ENCODE measurements around the gene CYP21A2.
"Not testable (repeated sequence)": the region's sequence is repeated elsewhere in the genome, so short reads cannot be mapped to it uniquely, and the experiment has no call there.

CYP21A2 gene

GRCh38 chr6:32037598-32038524, at the start of gene CYP21A2:
Gene CYP21A2 (plus strand): TSS chr6:32038415. CDS start chr6:32038423, 8 bp downstream.
- FAIRE-seq: not testable (repeated sequence)

DNA sequence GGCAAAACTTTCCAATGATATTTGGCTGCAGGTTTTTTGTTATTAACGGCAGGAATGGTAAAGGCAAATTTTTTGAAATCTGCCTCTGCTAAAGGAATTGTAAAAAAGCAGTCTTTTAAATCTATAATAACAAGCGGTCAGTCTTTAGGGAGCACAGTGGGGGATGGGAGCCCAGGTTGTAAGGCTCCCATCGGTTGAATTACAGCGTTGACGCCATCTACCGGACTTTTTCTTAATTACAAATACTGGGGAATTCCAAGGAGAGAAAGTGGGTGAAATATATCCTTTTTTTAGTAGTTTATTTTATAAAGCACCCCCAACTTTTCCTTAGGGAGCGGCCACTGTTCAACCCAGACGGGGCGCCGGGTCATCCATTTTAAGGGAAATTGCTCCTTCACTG, 48.9 kb upstream of the CYP21A2 start:
- peak; percentile 89 for FAIRE-seq

DNA sequence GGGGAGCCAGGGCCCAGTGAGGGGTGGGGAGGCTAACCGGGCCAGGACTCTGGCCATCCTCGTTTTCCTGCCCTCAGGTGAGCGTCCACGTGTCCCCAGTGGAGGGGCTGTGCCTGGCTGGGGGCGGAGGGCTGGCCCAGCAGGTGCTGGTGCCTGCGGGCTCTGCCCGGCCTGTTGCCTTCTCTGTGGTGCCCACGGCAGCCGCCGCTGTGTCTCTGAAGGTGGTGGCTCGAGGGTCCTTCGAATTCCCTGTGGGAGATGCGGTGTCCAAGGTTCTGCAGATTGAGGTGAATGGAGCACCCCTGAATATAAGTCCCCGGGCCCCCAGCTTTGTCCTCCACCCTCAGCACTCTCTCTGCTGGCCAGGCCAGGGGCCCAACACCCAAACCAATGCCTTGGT, 43.8 kb upstream of the CYP21A2 start:
- FAIRE-seq: not testable (repeated sequence)

DNA sequence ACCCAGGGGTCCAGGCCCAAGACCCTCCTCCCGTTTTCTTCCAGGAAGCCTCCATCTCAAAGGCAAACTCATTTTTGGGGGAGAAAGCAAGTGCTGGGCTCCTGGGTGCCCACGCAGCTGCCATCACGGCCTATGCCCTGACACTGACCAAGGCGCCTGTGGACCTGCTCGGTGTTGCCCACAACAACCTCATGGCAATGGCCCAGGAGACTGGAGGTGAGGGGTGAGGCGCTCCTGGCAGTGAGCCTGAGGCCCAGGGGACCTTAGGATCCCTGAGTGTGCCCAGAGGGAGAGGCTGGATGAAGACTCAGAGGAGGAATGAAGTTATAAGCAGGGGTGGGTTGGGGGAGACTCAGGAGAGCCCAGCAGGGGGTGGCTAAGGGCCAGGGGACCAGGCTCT, 41.8 kb upstream of the CYP21A2 start:
- FAIRE-seq: not testable (repeated sequence)

- FAIRE-seq: not testable (repeated sequence)
Measured at GRCh38 chr6:32002546-32003268, 35.5 kb upstream of the CYP21A2 start.

GRCh38 chr6:32003301-32003700, 34.9 kb upstream of the CYP21A2 start:
- FAIRE-seq: not testable (repeated sequence)

- not testable (repeated sequence) for FAIRE-seq
Measured at GRCh38 chr6:32004393-32004792, 33.8 kb upstream of the CYP21A2 start.

DNA sequence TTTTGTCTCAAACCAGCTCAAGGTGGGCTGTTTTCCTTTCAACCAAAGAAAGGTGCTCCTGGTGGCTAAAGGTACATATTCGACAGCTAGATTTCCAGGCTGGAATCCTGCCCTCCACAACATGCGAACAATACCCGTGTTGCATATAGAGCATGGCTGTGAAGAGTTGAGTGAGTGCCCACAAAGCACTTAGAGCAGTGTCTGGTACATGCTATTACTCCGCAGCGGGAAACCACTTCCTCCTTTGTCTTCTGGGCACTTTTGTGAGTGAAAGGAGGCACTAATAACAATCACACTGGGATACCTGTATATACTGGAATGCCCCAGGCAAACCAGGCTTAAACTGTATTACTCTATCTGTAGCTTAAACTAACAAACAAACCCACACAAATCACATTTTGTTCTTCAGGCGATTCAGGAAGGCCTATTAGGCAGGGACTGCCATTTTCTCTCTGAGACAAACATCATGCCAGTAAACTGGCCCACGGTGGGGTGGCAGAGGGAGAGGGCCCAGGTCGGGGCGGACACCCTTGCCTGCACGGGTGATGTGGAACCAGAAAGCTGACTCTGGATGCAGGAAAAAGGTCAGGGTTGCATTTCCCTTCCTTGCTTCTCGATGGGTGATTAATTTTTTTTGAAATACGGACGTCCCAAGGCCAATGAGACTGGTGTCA, 33.2 kb upstream of the CYP21A2 start:
- FAIRE-seq: not testable (repeated sequence)

DNA sequence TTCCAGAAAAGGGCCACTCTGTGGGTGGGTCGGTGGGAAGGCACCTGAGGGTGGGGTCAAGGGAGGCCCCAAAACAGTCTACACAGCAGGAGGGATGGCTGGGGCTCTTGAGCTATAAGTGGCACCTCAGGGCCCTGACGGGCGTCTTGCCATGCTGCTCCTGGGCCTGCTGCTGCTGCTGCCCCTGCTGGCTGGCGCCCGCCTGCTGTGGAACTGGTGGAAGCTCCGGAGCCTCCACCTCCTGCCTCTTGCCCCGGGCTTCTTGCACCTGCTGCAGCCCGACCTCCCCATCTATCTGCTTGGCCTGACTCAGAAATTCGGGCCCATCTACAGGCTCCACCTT, 32.7 kb upstream of the CYP21A2 start:
- not testable (repeated sequence) for FAIRE-seq

DNA sequence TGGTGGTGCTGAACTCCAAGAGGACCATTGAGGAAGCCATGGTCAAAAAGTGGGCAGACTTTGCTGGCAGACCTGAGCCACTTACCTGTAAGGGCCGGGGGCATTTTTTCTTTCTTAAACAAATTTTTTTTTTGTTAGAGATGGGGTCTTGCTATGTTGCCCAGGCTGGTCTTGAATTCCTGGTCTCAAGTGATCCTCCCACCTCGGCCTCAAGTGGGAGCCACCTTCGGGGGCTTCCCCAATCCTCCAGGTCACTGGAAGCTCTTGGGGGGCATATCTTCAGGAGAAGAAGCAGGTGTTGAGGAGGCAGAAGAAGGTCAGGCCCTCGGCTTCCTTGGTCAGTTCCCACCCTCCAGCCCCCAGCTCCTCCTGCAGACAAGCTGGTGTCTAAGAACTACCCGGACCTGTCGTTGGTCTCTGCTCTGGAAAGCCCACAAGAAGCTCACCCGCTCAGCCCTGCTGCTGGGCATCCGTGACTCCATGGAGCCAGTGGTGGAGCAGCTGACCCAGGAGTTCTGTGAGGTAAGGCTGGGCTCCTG, 32.2 kb upstream of the CYP21A2 start:
- FAIRE-seq: not testable (repeated sequence)

GRCh38 chr6:32007086-32007485, 31.1 kb upstream of the CYP21A2 start:
- FAIRE-seq: not testable (repeated sequence)

DNA sequence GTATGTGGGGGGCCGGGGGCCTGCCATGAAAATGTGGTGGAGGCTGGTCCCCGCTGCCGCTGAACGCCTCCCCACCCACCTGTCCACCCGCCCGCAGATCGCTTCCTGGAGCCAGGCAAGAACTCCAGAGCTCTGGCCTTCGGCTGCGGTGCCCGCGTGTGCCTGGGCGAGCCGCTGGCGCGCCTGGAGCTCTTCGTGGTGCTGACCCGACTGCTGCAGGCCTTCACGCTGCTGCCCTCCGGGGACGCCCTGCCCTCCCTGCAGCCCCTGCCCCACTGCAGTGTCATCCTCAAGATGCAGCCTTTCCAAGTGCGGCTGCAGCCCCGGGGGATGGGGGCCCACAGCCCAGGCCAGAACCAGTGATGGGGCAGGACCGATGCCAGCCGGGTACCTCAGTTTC, 30.2 kb upstream of the CYP21A2 start:
- FAIRE-seq: not testable (repeated sequence)

GRCh38 chr6:32008616-32009015, 29.6 kb upstream of the CYP21A2 start:
- FAIRE-seq: not testable (repeated sequence)

GRCh38 chr6:32009537-32009936, 28.7 kb upstream of the CYP21A2 start:
- not testable (repeated sequence) for FAIRE-seq

DNA sequence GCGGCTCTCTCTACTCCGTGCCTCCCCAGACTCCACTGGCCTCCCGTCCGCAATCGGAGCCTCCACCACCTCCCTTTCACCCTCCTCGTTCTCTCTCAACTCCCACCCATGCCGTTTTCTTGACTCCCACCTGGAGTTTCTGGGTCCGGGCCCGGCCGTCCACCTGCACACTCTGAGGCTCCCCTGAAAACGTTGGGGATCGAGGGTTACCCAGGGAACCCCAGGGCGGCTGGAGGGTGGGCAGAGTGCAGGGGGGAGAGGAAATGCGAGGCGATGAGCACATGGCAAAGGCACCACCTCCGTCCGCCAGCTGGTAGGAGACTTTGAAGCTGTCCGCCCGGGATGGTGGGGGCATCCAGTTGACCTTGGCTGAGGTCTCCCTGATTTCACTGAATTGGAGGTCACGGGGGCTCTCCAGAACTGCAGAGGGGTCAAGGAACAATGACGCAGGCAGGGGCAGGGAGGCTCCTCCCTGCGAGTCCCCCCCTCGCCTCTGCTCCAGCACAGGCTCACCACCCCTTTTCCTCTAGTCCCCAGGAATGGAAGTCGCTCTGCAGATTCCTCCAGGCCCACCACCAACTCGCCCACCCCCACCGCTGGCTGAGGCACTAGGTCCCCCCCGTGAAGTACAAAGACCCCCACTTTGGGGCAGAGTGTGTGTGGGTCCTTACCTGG, 27.2 kb upstream of the CYP21A2 start:
- FAIRE-seq: not testable (repeated sequence)

GRCh38 chr6:32012941-32013617, 25.1 kb upstream of the CYP21A2 start:
- FAIRE-seq: not testable (repeated sequence)

- FAIRE-seq: not testable (repeated sequence)
Measured at GRCh38 chr6:32013738-32014137, 24.5 kb upstream of the CYP21A2 start.

- not testable (repeated sequence) for FAIRE-seq
Measured at GRCh38 chr6:32014547-32014946, 23.7 kb upstream of the CYP21A2 start, which contains the start of gene C4B. Gene C4B (plus strand): TSS chr6:32014795. CDS start chr6:32014846, 51 bp downstream.

GRCh38 chr6:32022100-32022499, 16.1 kb upstream of the CYP21A2 start:
- peak; percentile 96 for FAIRE-seq

DNA sequence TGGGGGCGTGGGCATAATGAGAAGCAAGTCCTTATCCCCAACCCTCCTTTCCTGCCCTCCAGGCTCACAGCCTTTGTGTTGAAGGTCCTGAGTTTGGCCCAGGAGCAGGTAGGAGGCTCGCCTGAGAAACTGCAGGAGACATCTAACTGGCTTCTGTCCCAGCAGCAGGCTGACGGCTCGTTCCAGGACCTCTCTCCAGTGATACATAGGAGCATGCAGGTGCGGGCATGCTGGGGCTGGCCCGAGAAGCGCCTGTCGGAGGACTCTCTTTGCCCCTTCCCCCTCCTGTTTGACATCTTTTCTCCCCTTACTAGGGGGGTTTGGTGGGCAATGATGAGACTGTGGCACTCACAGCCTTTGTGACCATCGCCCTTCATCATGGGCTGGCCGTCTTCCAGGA, 9.6 kb upstream of the CYP21A2 start:
- not testable (repeated sequence) for FAIRE-seq

- FAIRE-seq: not testable (repeated sequence)
Measured at GRCh38 chr6:32029553-32029952, 8.7 kb upstream of the CYP21A2 start.
